H1 (cell line): ENCODE results near the gene ALPP. TPM values are rescaled to one million over a fixed set of nuclear protein-coding genes. Genes with fewer than 3 reads are reported as not detected.

Experiments used
- CTCF ChIA-PET: fragments of 300-600 bp; sonication (Branson Sonifier 250); formaldehyde crosslinking; loops from one replicate; lab custom pipeline; 2021; ENCODE audit not compliant: partially characterized antibody; lab: Charles Lee
- POLR2A ChIA-PET: fragments of 300-600 bp; sonication (Branson Sonifier 250); formaldehyde crosslinking; loops from one replicate; lab custom pipeline; 2021; ENCODE audit warnings: inconsistent platforms; ENCODE audit not compliant: partially characterized antibody; lab: Charles Lee
- DNase-seq, 2 experiments: peaks; one replicate each; pipeline versions ENCODE4 v3.0.0 to v3.0.0-alpha.2; 2010 to 2022; ENCODE audit warnings: low spot score in 2 of 2, low read depth in 1 of 2, mixed read lengths in 1 of 2
- FAIRE-seq: peaks from 2 replicates; lab custom pipeline; 2011; peaks lifted over from hg19 to GRCh38; lab: Jason Lieb, UNC
- H2AFZ ChIP-seq: 2 replicates; pipeline ENCODE4 v1.8.1; 2012; ENCODE audit warnings: low read length, inconsistent platforms
- H2AK5ac ChIP-seq: 2 replicates; pipeline ENCODE4 v1.6.1; 2013; ENCODE audit warnings: low read depth, low read length
- H2BK120ac ChIP-seq: replicated peaks from 2 replicates; pipeline ENCODE3; 2013; ENCODE audit warnings: low read depth, low read length, inconsistent platforms
- H2BK12ac ChIP-seq: 2 replicates; pipeline ENCODE4 v1.6.1; 2013; ENCODE audit warnings: low read depth, low read length
- H2BK15ac ChIP-seq: 2 replicates; pipeline ENCODE4 v1.6.1; 2013; ENCODE audit warnings: low read length
- H2BK20ac ChIP-seq: 2 replicates; pipeline ENCODE4 v1.6.1; 2013; ENCODE audit warnings: low read length
- H2BK5ac ChIP-seq: 2 replicates; pipeline ENCODE4 v1.6.1; 2013; ENCODE audit warnings: low read depth, low read length
- H3K14ac ChIP-seq: 2 replicates; pipeline ENCODE4 v1.6.1; 2013; ENCODE audit warnings: inconsistent platforms; ENCODE audit not compliant: insufficient read length
- H3K18ac ChIP-seq: 2 replicates; pipeline ENCODE4 v1.6.1; 2013; ENCODE audit warnings: low read length; ENCODE audit errors: extremely low read depth
- H3K23ac ChIP-seq: 2 replicates; pipeline ENCODE4 v1.6.1; 2013; ENCODE audit warnings: inconsistent platforms; ENCODE audit not compliant: insufficient read length
- H3K23me2 ChIP-seq: 2 replicates; pipeline ENCODE4 v1.6.1; 2013; ENCODE audit warnings: low read depth, low read length
- H3K27ac ChIP-seq: 2 replicates; pipeline ENCODE4 v1.6.1; 2011; ENCODE audit warnings: low read depth, low read length, inconsistent platforms
- H3K27me3 ChIP-seq, 4 experiments: replicated peaks in 1 of 4; 1 replicate in 1 of 4; 2 replicates in 3 of 4; pipeline versions ENCODE4 v1.6.1 to v1.8.1; 2011 to 2013; ENCODE audit warnings: low read length in 3 of 4, mild to moderate bottlenecking in 3 of 4, inconsistent platforms in 2 of 4, mixed read lengths in 2 of 4, moderate library complexity in 1 of 4; ENCODE audit not compliant: control insufficient read depth in 3 of 4, insufficient read depth in 3 of 4; ENCODE audit errors: extremely low read depth in 1 of 4
- H3K36me3 ChIP-seq, 4 experiments: 2 replicates each; pipeline versions ENCODE4 v1.6.1 to v1.8.1; 2011 to 2013; ENCODE audit warnings: mild to moderate bottlenecking in 4 of 4, low read length in 3 of 4, moderate library complexity in 2 of 4, control low read depth in 1 of 4, inconsistent platforms in 1 of 4; ENCODE audit not compliant: insufficient read depth in 4 of 4, control insufficient read depth in 2 of 4
- H3K4ac ChIP-seq: replicated peaks from 2 replicates; pipeline ENCODE3; 2013; ENCODE audit warnings: low read length, low read depth, mixed read lengths, inconsistent platforms; ENCODE audit not compliant: insufficient read length
- H3K4me1 ChIP-seq, 4 experiments: replicated peaks in 1 of 4; 1 replicate in 1 of 4; 2 replicates in 3 of 4; pipeline versions ENCODE4 v1.6.1 to v1.8.1; 2011 to 2013; ENCODE audit warnings: low read length in 3 of 4, inconsistent platforms in 2 of 4, mixed read lengths in 1 of 4; ENCODE audit not compliant: insufficient read depth in 4 of 4, control insufficient read depth in 3 of 4
- H3K4me2 ChIP-seq, 2 experiments: 2 replicates each; pipeline versions ENCODE4 v1.6.1 to v1.8.1; 2011 to 2013; ENCODE audit warnings: low read depth in 2 of 2, low read length in 2 of 2, control low read depth in 1 of 2, inconsistent platforms in 1 of 2, mild to moderate bottlenecking in 1 of 2; ENCODE audit not compliant: insufficient read depth in 1 of 2
- H3K4me3 ChIP-seq, 4 experiments: fragments of 200-600, 300-600 bp in 1 of 4; sonication (generic), shearing (Covaris generic), sonication (Bioruptor Twin) in 1 of 4; 2 replicates each; pipeline versions ENCODE4 v1.5.1 to v1.8.1; 2011 to 2016; ENCODE audit warnings: low read length in 4 of 4, low read depth in 3 of 4, control low read depth in 2 of 4, inconsistent platforms in 2 of 4, mild to moderate bottlenecking in 2 of 4, mixed read lengths in 1 of 4, moderate library complexity in 1 of 4; ENCODE audit not compliant: insufficient read depth in 2 of 4; ENCODE audit errors: extremely low read depth in 1 of 4
- H3K56ac ChIP-seq: replicated peaks from 2 replicates; pipeline ENCODE3; 2013; ENCODE audit warnings: low read depth, mild to moderate bottlenecking, mixed read lengths, low read length, inconsistent platforms; ENCODE audit not compliant: insufficient read length
- H3K79me1 ChIP-seq: 2 replicates; pipeline ENCODE4 v1.6.1; 2013; ENCODE audit warnings: low read depth, low read length, control low read depth
- H3K79me2 ChIP-seq, 2 experiments: 2 replicates each; pipeline versions ENCODE4 v1.6.1 to v1.8.1; 2012 to 2013; ENCODE audit warnings: low read length in 2 of 2, mild to moderate bottlenecking in 2 of 2, inconsistent platforms in 1 of 2; ENCODE audit not compliant: insufficient read depth in 2 of 2, control insufficient read depth in 1 of 2
- H3K9ac ChIP-seq, 4 experiments: replicated peaks in 1 of 4; 1 replicate in 1 of 4; 2 replicates in 3 of 4; pipeline versions ENCODE4 v1.6.1 to v1.8.1; 2011 to 2013; ENCODE audit warnings: low read depth in 3 of 4, low read length in 3 of 4, control low read depth in 2 of 4, mild to moderate bottlenecking in 2 of 4, moderate library complexity in 2 of 4, inconsistent platforms in 1 of 4; ENCODE audit errors: extremely low read depth in 1 of 4
- H3K9me3 ChIP-seq, 2 experiments: 2 replicates each; pipeline versions ENCODE4 v1.6.1 to v1.8.1; 2012 to 2013; ENCODE audit warnings: mild to moderate bottlenecking in 2 of 2, moderate library complexity in 2 of 2, control low read depth in 1 of 2, inconsistent platforms in 1 of 2, low read depth in 1 of 2, low read length in 1 of 2, mixed read lengths in 1 of 2; ENCODE audit not compliant: insufficient read depth in 2 of 2
- H4K20me1 ChIP-seq, 2 experiments: replicated peaks in 1 of 2; 2 replicates each; pipeline versions ENCODE3 to v1.8.1; 2011 to 2013; ENCODE audit warnings: inconsistent platforms in 2 of 2, low read length in 2 of 2, mild to moderate bottlenecking in 1 of 2; ENCODE audit not compliant: insufficient read depth in 2 of 2, control insufficient read depth in 1 of 2
- H4K5ac ChIP-seq: 2 replicates; pipeline ENCODE4 v1.6.1; 2013; ENCODE audit warnings: low read length, low read depth, mixed read lengths, inconsistent platforms; ENCODE audit not compliant: insufficient read length
- H4K8ac ChIP-seq: 2 replicates; pipeline ENCODE4 v1.8.0; 2013; ENCODE audit warnings: mild to moderate bottlenecking, moderate library complexity, low read length, inconsistent platforms; ENCODE audit not compliant: insufficient read depth; ENCODE audit errors: extremely low read depth
- H4K91ac ChIP-seq: replicated peaks from 2 replicates; pipeline ENCODE3; 2013; ENCODE audit warnings: low read length, mixed read lengths, inconsistent platforms; ENCODE audit not compliant: insufficient read length
- BCL11A ChIP-seq, 2 experiments: IDR thresholded peaks; one replicate each; pipeline ENCODE4 v1.6.1; 2011; ENCODE audit warnings: low read depth in 2 of 2, low read length in 2 of 2, mild to moderate bottlenecking in 2 of 2
- NANOG ChIP-seq: IDR thresholded peaks from 2 replicates; pipeline ENCODE4 v1.6.1; 2011; ENCODE audit warnings: low read length, low read depth, mild to moderate bottlenecking, inconsistent platforms; ENCODE audit not compliant: insufficient read depth, poor library complexity, severe bottlenecking
- NRF1 ChIP-seq: IDR thresholded peaks from 2 replicates; pipeline ENCODE4 v1.6.1; 2011; ENCODE audit warnings: mild to moderate bottlenecking, low read depth, low read length, improper control_type of control experiment
- RNF2 ChIP-seq: fragments of 200-900, 300-1000 bp; sonication (generic); IDR thresholded peaks from 2 replicates; pipeline ENCODE4 v1.7.1; 2016; ENCODE audit warnings: borderline replicate concordance, low read depth, mild to moderate bottlenecking, antibody characterized with exemption, low read length; ENCODE audit not compliant: poor library complexity, severe bottlenecking; ENCODE audit errors: missing control alignments
- SUZ12 ChIP-seq: fragments of 200-600 bp; sonication (generic); IDR thresholded peaks from 2 replicates; pipeline ENCODE4 v1.6.1; 2012; ENCODE audit warnings: mild to moderate bottlenecking, inconsistent platforms, low read length, moderate library complexity, mixed read lengths
- WGBS, 2 experiments: shearing (Covaris generic) in 1 of 2; methylation state at CpG; one replicate each; pipeline versions ENCODE4 v1.1.6 to v1.1.7; 2013 to 2015; ENCODE audit warnings: low lambda C conversion rate in 2 of 2, mixed read lengths in 2 of 2, inconsistent platforms in 1 of 2, low coverage in 1 of 2, missing lambda C conversion rate in 1 of 2; ENCODE audit not compliant: insufficient replicate concordance in 2 of 2, insufficient coverage in 1 of 2, insufficient read length in 1 of 2; ENCODE audit errors: extremely low coverage in 1 of 2, missing lambda C conversion rate in 1 of 2; 5-methylcytosine and 5-hydroxymethylcytosine counted together
- polyA plus RNA-seq, 7 experiments: library from polyadenylated mRNA; depleted of rRNA in 3 of 7; stranded (reverse) in 5 of 7; unstranded in 2 of 7; fragments of >200 nt in 5 of 7; fragments of 200-250 nt in 2 of 7; gene quantifications; 1 replicate in 5 of 7; 2 replicates in 1 of 7; 4 replicates in 1 of 7; pipeline versions ENCODE4 v1.2.1 to v1.2.3, GENCODE V29; 2011 to 2013; ENCODE audit warnings: missing spikeins in 2 of 7, mixed read lengths in 2 of 7
- total RNA-seq: library from RNA; stranded (reverse); fragmentation: NEBNext Ultra II Directional; extraction: Animal tissue kit (Norgen Biotek cat#: 25700); gene quantifications from 2 replicates; pipeline ENCODE4 v1.2.1, GENCODE V29; 2021

The ALPP gene
- total and polyA plus RNA-seq, 2 of the 8 experiments (the other 6 are each of a cell fraction or from before 2014, with no cell fraction given), result 0.15 TPM

- ChIA-PET POLR2A (interaction anchor here (0.8 to 1.0 kb wide), 2 partner anchors 20 to 24 kb away, joined by 3 read pairs; no protein-coding TSS in a partner anchor), CTCF (interaction anchor here (0.6 to 9.5 kb wide), 45 partner anchors 9 to 470 kb away, joined by 3 to 100 read pairs (median 5); partner anchors contain the start of genes ALPG and ALPP)
- H3K23me2 ChIP-seq, result no peaks in the 10 kb centered on the region
- H3K4me1 ChIP-seq, result peaks cover 0 to 24% (median 6%) of the 10 kb centered on the region in 4 experiments; a peak in 6 of 7 replicates
- no peak for TF ChIP-seq NANOG
- TF ChIP-seq NRF1, result no peak
- TF ChIP-seq BCL11A (IDR thresholded peaks at IDR 0.05; ENCODE audit: low read depth in 2 of 2, low read length in 2 of 2), result no peak
- TF ChIP-seq RNF2, result no peak
- TF ChIP-seq SUZ12, result no peak
- no peak overlapping the region for H3K56ac ChIP-seq
- 0 out of 2 replicates have a peak overlapping the region, but pooled peaks have one; percentile 0 for H4K8ac ChIP-seq
- no peak overlapping the region for H3K4me2 ChIP-seq
- H3K27me3 ChIP-seq, result no peaks in the 10 kb centered on the region
- H3K79me1 ChIP-seq, result no peaks in the 10 kb centered on the region
- H3K79me2 ChIP-seq, result no peaks in the 10 kb centered on the region
- H3K4me3 ChIP-seq, result no peak overlapping the region
- H2BK15ac ChIP-seq, result no peak overlapping the region
- H3K27ac ChIP-seq, result no peak overlapping the region
- H3K36me3 ChIP-seq, result no peaks in the 10 kb centered on the region
- no peak overlapping the region for H3K23ac ChIP-seq
- WGBS, 2 experiments, result 76% methylated on average over 6 of the region's 7 CpGs; no CpG with 5 or more reads in 1 of the 2 experiments
- no peak overlapping the region for H2BK20ac ChIP-seq
- H3K14ac ChIP-seq, result no peak overlapping the region
- H3K18ac ChIP-seq, result no peak overlapping the region
- no peak overlapping the region for H3K9ac ChIP-seq
- FAIRE-seq (no peak), DNase-seq (no peak)
- H2BK5ac ChIP-seq, result no peak overlapping the region
- no peak overlapping the region for H2BK120ac ChIP-seq
- H3K9me3 ChIP-seq, result no peaks in the 10 kb centered on the region
- H2BK12ac ChIP-seq, result no peak overlapping the region
- no peak overlapping the region for H4K91ac ChIP-seq
- H2AFZ ChIP-seq, result no peak overlapping the region
- no peaks in the 10 kb centered on the region for H4K20me1 ChIP-seq
- no peak overlapping the region for H4K5ac ChIP-seq
- no peak overlapping the region; the same call in 1 of the 2 replicates for H2AK5ac ChIP-seq
- H3K4ac ChIP-seq, result no peak overlapping the region
Observed at GRCh38 chr2:232367016-232367415, 11.5 kb upstream of the ALPP start.
